CD4-positive, alpha-beta T cell (primary cell): ENCODE data around the gene EZR. TPM values are rescaled to one million over a fixed set of nuclear protein-coding genes. Genes with fewer than 3 reads are reported as not detected.

Source experiments
- ATAC-seq: fragments of 200-7000 bp; cut with Tn5 transposase; one replicate; pipeline ENCODE4 v1.10.0; 2022; ENCODE audit warnings: mild to moderate bottlenecking; ENCODE audit not compliant: poor library complexity
- CTCF ChIA-PET: fragments of 350-600 bp; sonication (Branson Sonifier 250); formaldehyde crosslinking; loops from one replicate; lab custom pipeline; 2021; ENCODE audit warnings: antibody characterized with exemption, inconsistent platforms; lab: Charles Lee
- POLR2A ChIA-PET: fragments of 350-600 bp; sonication (Branson Sonifier 250); formaldehyde crosslinking; loops from one replicate; lab custom pipeline; 2021; ENCODE audit warnings: antibody characterized with exemption, inconsistent platforms; lab: Charles Lee
- DNase-seq, 14 experiments: peaks; one replicate each; pipeline ENCODE4 v3.0.0-alpha.2; 2013 to 2020; ENCODE audit warnings: mixed read lengths in 2 of 14
- H3K27ac ChIP-seq, 2 donors: one replicate each; pipeline versions ENCODE4 v1.5.1 to v1.7.0; 2013; ENCODE audit warnings: low read length in 2 of 2, low read depth in 1 of 2, mild to moderate bottlenecking in 1 of 2
- H3K27me3 ChIP-seq, 2 experiments: 1 replicate in 1 of 2; 2 replicates in 1 of 2; pipeline versions ENCODE4 v1.6.1 to v1.7.0; 2013; ENCODE audit warnings: low read length in 2 of 2, control low read depth in 1 of 2, mild to moderate bottlenecking in 1 of 2, moderate library complexity in 1 of 2; ENCODE audit not compliant: insufficient read depth in 2 of 2, control insufficient read depth in 1 of 2
- H3K36me3 ChIP-seq: one replicate; pipeline ENCODE4 v1.6.1; 2013; ENCODE audit warnings: low read length, control low read depth; ENCODE audit not compliant: insufficient read depth
- H3K4me1 ChIP-seq: one replicate; pipeline ENCODE4 v1.6.1; 2013; ENCODE audit warnings: low read length, control low read depth; ENCODE audit not compliant: insufficient read depth
- H3K4me3 ChIP-seq: one replicate; pipeline ENCODE4 v1.5.1; 2013; ENCODE audit warnings: mild to moderate bottlenecking, low read length, moderate library complexity
- H3K9me3 ChIP-seq, 2 experiments: 1 replicate in 1 of 2; 2 replicates in 1 of 2; pipeline versions ENCODE4 v1.6.1 to v1.7.0; 2013; ENCODE audit warnings: low read length in 2 of 2, mild to moderate bottlenecking in 2 of 2, control low read depth in 1 of 2, moderate library complexity in 1 of 2; ENCODE audit not compliant: control insufficient read depth in 1 of 2, insufficient read depth in 1 of 2
- H3K27ac Mint-ChIP-seq: one replicate; pipeline ENCODE4 v1.8.0; 2020; ENCODE audit warnings: mixed read lengths
- H3K27me3 Mint-ChIP-seq: one replicate; pipeline ENCODE4 v1.8.0; 2021; ENCODE audit warnings: mixed read lengths
- H3K36me3 Mint-ChIP-seq: one replicate; pipeline ENCODE4 v1.8.0; 2021; ENCODE audit warnings: low read depth, mixed read lengths
- H3K4me1 Mint-ChIP-seq: one replicate; pipeline ENCODE4 v1.8.0; 2021; ENCODE audit warnings: low read depth, mixed read lengths
- H3K4me3 Mint-ChIP-seq: one replicate; pipeline ENCODE4 v1.8.0; 2020; ENCODE audit warnings: mild to moderate bottlenecking, mixed read lengths
- H3K9me3 Mint-ChIP-seq: one replicate; pipeline ENCODE4 v1.8.0; 2020; ENCODE audit warnings: mixed read lengths
- intact Hi-C, 2 experiments: fragments of 100-400 bp; cut with DNase I in 1 of 2; cut with micrococcal nuclease in 1 of 2; formaldehyde crosslinking; loops; one replicate each; pipeline versions ENCODE4 v1.15.1 to v1.9.0; 2023 to 2025; cut with DNase I, micrococcal nuclease
- total RNA-seq, 174 experiments: library from RNA in 2 of 174; stranded (reverse) in 2 of 174; gene quantifications; one replicate each; pipeline ENCODE4 v1.2.3 and lab custom pipeline; 2021 to 2026
- TF ChIP-seq, protein P1 (sequence below): fragments of 200-600 bp; IDR thresholded peaks from one replicate; pipeline ENCODE4 v1.8.0; 2022; ENCODE audit warnings: antibody characterized with exemption, mild to moderate bottlenecking

The EZR gene
- total RNA-seq, 2 experiments from 2014 or later = 434 to 449 TPM

DNA sequence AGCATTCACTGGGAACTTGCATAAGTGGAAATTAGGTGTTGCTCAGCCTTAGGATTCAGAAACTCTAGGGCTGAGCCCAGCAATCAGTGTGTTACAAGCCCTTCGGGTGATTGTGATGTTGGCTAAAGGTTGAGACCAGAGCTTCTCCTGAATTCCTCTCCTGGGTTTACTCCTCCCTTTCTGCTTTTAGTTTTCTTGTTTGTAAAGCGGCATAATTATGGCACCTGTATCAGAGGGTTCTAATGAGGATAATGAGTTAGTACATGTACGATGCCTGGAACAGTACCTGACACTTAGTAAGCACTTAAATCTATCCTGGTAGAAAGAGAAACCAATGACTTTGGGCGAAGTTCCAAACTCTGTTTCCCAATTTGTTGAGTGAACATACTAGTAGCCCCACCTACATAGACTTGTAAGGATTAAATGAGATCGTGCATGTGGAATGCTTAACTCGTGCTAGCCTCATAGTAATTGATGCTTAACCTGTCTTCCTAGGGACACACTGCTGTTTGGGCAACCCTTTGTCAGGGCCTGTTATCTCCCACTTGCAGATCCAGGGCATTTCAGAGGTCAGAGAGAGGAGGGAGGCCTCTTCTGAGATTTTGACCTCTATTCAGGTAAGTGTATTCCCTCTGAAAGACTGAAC lies 932 bp upstream of the EZR start:
- H3K27ac Mint-ChIP-seq = peak overlapping the region; percentile 95
- H3K9me3 Mint-ChIP-seq = peaks cover 3% of the 10 kb centered on the region
- Histone ChIP-seq H3K4me3 (no peak overlapping the region), H3K27me3 (no peaks in the 10 kb centered on the region), H3K27ac (peak overlapping the region; percentile 79 to 97), H3K36me3 (peaks cover 6% of the 10 kb centered on the region), H3K9me3 (no peaks in the 10 kb centered on the region), H3K4me1 (peaks cover 31% of the 10 kb centered on the region)
- peak in 1 of 14 experiments; percentile 38 for DNase-seq
- H3K36me3 Mint-ChIP-seq = peaks cover 36% of the 10 kb centered on the region
- peak overlapping the region; percentile 91 for H3K4me3 Mint-ChIP-seq
- TF ChIP-seq, protein P1, sequence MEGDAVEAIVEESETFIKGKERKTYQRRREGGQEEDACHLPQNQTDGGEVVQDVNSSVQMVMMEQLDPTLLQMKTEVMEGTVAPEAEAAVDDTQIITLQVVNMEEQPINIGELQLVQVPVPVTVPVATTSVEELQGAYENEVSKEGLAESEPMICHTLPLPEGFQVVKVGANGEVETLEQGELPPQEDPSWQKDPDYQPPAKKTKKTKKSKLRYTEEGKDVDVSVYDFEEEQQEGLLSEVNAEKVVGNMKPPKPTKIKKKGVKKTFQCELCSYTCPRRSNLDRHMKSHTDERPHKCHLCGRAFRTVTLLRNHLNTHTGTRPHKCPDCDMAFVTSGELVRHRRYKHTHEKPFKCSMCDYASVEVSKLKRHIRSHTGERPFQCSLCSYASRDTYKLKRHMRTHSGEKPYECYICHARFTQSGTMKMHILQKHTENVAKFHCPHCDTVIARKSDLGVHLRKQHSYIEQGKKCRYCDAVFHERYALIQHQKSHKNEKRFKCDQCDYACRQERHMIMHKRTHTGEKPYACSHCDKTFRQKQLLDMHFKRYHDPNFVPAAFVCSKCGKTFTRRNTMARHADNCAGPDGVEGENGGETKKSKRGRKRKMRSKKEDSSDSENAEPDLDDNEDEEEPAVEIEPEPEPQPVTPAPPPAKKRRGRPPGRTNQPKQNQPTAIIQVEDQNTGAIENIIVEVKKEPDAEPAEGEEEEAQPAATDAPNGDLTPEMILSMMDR = no peak
- peaks cover 41% of the 10 kb centered on the region for H3K4me1 Mint-ChIP-seq
- intact Hi-C loops = loop anchor here in 1 of 2 experiments (1.0 to 5.0 kb wide), 3 partner anchors 43 to 153 kb away; no protein-coding TSS in a partner anchor
- ChIA-PET CTCF (interaction anchor here (0.8 to 1.7 kb wide), 3 partner anchors 28 to 139 kb away, joined by 3 to 11 read pairs (median 4); no protein-coding TSS in a partner anchor), POLR2A (interaction anchor here (0.8 to 4.3 kb wide), 10 partner anchors 11 to 130 kb away, joined by 3 to 75 read pairs (median 6); no protein-coding TSS in a partner anchor)
- ATAC-seq = no peak
- H3K27me3 Mint-ChIP-seq = no peaks in the 10 kb centered on the region

DNA sequence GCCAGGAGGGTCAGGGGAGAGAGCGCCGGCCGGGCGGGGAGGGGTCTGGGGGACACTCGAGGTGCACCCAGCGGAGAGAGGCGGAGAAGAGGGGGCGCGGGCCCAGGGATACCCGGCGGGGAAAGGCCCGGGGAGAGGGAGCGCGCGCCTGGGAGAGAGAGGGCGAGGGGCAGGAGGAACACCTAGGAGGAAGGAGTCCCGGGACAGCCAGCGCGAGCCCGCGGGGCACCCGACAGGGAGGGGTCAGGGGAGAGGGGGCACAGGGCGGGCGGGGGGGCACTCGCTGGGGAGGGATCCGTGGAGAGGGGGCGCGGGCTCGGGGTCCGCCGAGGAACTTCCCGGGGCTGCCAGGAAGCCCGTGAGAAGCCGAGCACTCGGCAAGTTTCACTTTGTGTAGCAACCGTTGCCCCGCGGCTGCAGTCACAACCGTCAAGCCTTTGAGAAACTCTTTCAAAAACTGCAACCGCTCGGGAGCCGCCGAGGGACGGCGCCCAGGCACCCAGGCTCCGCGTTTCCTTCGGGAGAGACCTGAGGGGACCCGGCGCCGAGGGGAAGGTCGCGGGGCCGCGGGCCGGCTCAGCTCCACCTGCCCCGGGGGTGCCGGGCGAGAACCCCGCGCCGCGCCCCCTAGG lies 471 bp downstream of the EZR start:
- peak overlapping the region; percentile 95 for H3K27ac Mint-ChIP-seq
- ATAC-seq (peak; percentile 37), DNase-seq (peak; percentile 41 to 86 (median 62))
- H3K9me3 Mint-ChIP-seq = peaks cover 3% of the 10 kb centered on the region
- peak overlapping the region; percentile 99 for H3K4me3 Mint-ChIP-seq
- Histone ChIP-seq H3K9me3 (no peaks in the 10 kb centered on the region), H3K4me1 (peaks cover 46% of the 10 kb centered on the region), H3K27ac (peak overlapping the region; percentile 96 to 97), H3K27me3 (no peaks in the 10 kb centered on the region), H3K4me3 (peak overlapping the region; percentile 88), H3K36me3 (peaks cover 12% of the 10 kb centered on the region)
- ChIA-PET POLR2A (interaction anchor here (0.5 to 4.3 kb wide), 11 partner anchors 10 to 127 kb away, joined by 3 to 75 read pairs (median 7); no protein-coding TSS in a partner anchor), CTCF (interaction anchor here (1.5 to 1.7 kb wide), 2 partner anchors 51 to 140 kb away, joined by 4 to 11 read pairs; no protein-coding TSS in a partner anchor)
- peaks cover 55% of the 10 kb centered on the region for H3K4me1 Mint-ChIP-seq
- H3K27me3 Mint-ChIP-seq = no peaks in the 10 kb centered on the region
- intact Hi-C loops = loop anchor here (1.0 to 5.0 kb wide), 4 partner anchors 35 to 154 kb away; no protein-coding TSS in a partner anchor
- peaks cover 50% of the 10 kb centered on the region for H3K36me3 Mint-ChIP-seq
- TF ChIP-seq, protein P1 = no peak

DNA sequence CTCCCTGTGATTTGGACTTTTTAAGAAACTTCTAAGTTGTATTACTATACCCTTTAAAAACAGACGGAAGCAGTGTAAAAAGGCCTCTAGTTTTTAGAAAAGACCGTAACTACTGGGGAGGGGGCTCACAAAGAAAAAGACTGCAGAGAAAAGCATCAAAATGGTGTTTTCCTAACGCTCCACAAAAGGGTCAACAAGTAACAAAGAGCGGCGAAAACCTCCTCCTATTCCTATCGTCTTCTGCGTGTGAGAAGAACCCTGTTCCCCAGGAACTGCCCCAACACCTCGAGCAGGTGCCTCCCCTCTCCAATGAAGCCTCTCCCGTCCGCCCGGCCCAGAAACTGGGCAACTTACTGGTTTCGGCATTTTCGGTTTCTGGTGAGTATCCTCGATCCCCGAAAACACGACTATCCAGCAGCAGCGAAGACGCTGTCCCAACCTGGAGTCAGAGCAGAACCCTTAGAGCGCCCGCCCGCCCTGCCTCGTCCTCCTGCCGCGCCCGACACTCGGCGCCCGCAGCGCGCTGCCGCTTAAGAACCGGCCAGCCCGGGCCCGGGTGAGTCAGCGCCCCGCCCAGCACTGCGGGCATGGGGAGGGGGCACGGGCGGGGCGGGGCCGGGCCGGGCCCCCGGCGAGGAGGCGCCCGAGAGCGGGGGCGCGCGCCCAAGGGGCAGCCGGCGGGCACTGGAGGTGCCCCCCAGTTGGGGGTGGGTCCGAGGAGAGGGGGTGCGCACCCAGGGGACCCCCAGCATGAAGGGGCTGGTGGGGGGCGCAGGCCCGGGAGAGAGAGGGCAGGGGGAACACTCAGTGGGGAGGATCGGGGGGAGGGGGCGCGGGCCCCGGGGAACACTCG lies 1.2 kb downstream of the EZR start:
- Mint-ChIP-seq H3K27me3 (no peaks in the 10 kb centered on the region), H3K36me3 (peaks cover 57% of the 10 kb centered on the region), H3K27ac (peak overlapping the region; percentile 95), H3K4me1 (peaks cover 63% of the 10 kb centered on the region), H3K4me3 (peak overlapping the region; percentile 99), H3K9me3 (peaks cover 3% of the 10 kb centered on the region)
- Histone ChIP-seq H3K9me3 (no peaks in the 10 kb centered on the region), H3K27ac (peak overlapping the region; percentile 96 to 97), H3K36me3 (peaks cover 19% of the 10 kb centered on the region), H3K4me3 (peak overlapping the region; percentile 88), H3K27me3 (no peaks in the 10 kb centered on the region), H3K4me1 (peaks cover 53% of the 10 kb centered on the region)
- ChIA-PET POLR2A (interaction anchor here (0.7 to 2.6 kb wide), 8 partner anchors 8 to 226 kb away, joined by 3 to 33 read pairs (median 4); no protein-coding TSS in a partner anchor), CTCF (interaction anchor here (2.4 kb wide), 1 partner anchor 52 kb away, joined by 9 read pairs; no protein-coding TSS in a partner anchor)
- DNase-seq (peak; percentile 68 to 91 (median 79)), ATAC-seq (peak; percentile 60)
- TF ChIP-seq, protein P1 = no peak
- intact Hi-C loops = loop anchor here (1.0 to 5.0 kb wide), 7 partner anchors 15 to 155 kb away; no protein-coding TSS in a partner anchor
